GM12878 (cell line): ENCODE data around the gene FBXO15. TPM values are rescaled to one million over a fixed set of nuclear protein-coding genes. Genes with fewer than 3 reads are reported as not detected.

Source experiments
- ATAC-seq: fragments of 200-7000 bp; cut with Tn5 transposase; 3 replicates; pipeline ENCODE4 v1.9.1; 2020; ENCODE audit warnings: mild to moderate bottlenecking, moderate library complexity
- BruUV-seq: library from RNA; stranded (reverse); fragments of 400-500 nt; replicated peaks from 2 replicates; lab custom pipeline; 2021; lab: Mats Ljungman, UMichigan
- CTCF ChIA-PET: fragments of 300-600 bp; sonication (Branson Sonifier 250); formaldehyde crosslinking; extraction: SDS; loops from one replicate; lab custom pipeline; 2021; ENCODE audit warnings: inconsistent platforms; lab: Yijun Ruan, JAX
- POLR2A ChIA-PET: fragments of 350-600 bp; formaldehyde crosslinking; extraction: SDS; loops from one replicate; lab custom pipeline; 2021; ENCODE audit warnings: inconsistent platforms; lab: Charles Lee
- RAD21 ChIA-PET: fragments of 300-600 bp; sonication (Branson Sonifier 250); formaldehyde crosslinking; loops from one replicate; lab custom pipeline; 2023; ENCODE audit warnings: antibody characterized with exemption; ENCODE audit not compliant: unreplicated experiment; lab: Charles Lee
- SMC1A ChIA-PET: fragments of 300-600 bp; sonication (Branson Sonifier 250); formaldehyde crosslinking; loops from one replicate; lab custom pipeline; 2023; ENCODE audit not compliant: unreplicated experiment, uncharacterized antibody; lab: Charles Lee
- DNase-seq: peaks from one replicate; pipeline ENCODE4 v3.0.0-alpha.2; 2011; ENCODE audit warnings: low read depth, low spot score
- FAIRE-seq: peaks from 3 replicates; lab custom pipeline; 2011; peaks lifted over from hg19 to GRCh38; lab: Jason Lieb, UNC
- H2AFZ ChIP-seq: 2 replicates; pipeline ENCODE4 v1.6.0; 2011; ENCODE audit warnings: low read depth, low read length, control low read depth; ENCODE audit not compliant: control insufficient read depth
- H3K27ac ChIP-seq: 2 replicates; pipeline ENCODE4 v1.5.1; 2011; ENCODE audit warnings: control low read depth; ENCODE audit not compliant: control insufficient read depth, insufficient read depth
- H3K27me3 ChIP-seq, 2 experiments: replicated peaks in 1 of 2; 2 replicates each; pipeline versions ENCODE4 v1.6.0 to v1.6.1; 2011; ENCODE audit warnings: low read length in 1 of 2; ENCODE audit not compliant: control insufficient read depth in 2 of 2, insufficient read depth in 2 of 2
- H3K36me3 ChIP-seq, 2 experiments: 2 replicates each; pipeline ENCODE4 v1.5.1; 2011; ENCODE audit warnings: low read length in 1 of 2; ENCODE audit not compliant: control insufficient read depth in 2 of 2, insufficient read depth in 2 of 2
- H3K4me1 ChIP-seq: 2 replicates; pipeline ENCODE4 v1.6.1; 2011; ENCODE audit warnings: mild to moderate bottlenecking, low read length, moderate library complexity, mixed read lengths; ENCODE audit not compliant: control insufficient read depth, insufficient read depth
- H3K4me2 ChIP-seq: 2 replicates; pipeline ENCODE4 v1.6.0; 2011; ENCODE audit warnings: control low read depth; ENCODE audit not compliant: control insufficient read depth, insufficient read depth
- H3K4me3 ChIP-seq: fragments of 200-600 bp; sonication (generic); 2 replicates; pipeline ENCODE4 v1.5.1; 2016
- H3K79me2 ChIP-seq: 2 replicates; pipeline ENCODE4 v1.6.0; 2011; ENCODE audit warnings: low read length; ENCODE audit not compliant: control insufficient read depth, insufficient read depth
- H3K9ac ChIP-seq: 2 replicates; pipeline ENCODE4 v1.8.0; 2011; ENCODE audit warnings: low read length, control low read depth, mixed read lengths; ENCODE audit not compliant: control insufficient read depth, insufficient read depth
- H3K9me3 ChIP-seq: replicated peaks from 3 replicates; pipeline ENCODE4 v1.5.1; 2011; ENCODE audit warnings: mild to moderate bottlenecking, low read length; ENCODE audit not compliant: control insufficient read depth, insufficient read depth
- H4K20me1 ChIP-seq: 2 replicates; pipeline ENCODE4 v1.6.0; 2011; ENCODE audit not compliant: control insufficient read depth, insufficient read depth
- CHD1 ChIP-seq: IDR thresholded peaks from 2 replicates; pipeline ENCODE4 v1.6.1; 2012; ENCODE audit warnings: low read depth, low read length, improper control_type of control experiment
- HDGF ChIP-seq: fragments of 450-650 bp; IDR thresholded peaks from 2 replicates; pipeline ENCODE4 v1.6.1; 2016; ENCODE audit warnings: antibody characterized with exemption
- KLF5 ChIP-seq: fragments of 450-650 bp; IDR thresholded peaks from 2 replicates; pipeline ENCODE4 v1.6.1; 2014; ENCODE audit warnings: mild to moderate bottlenecking; ENCODE audit not compliant: partially characterized antibody
- MTA3 ChIP-seq: IDR thresholded peaks from 2 replicates; pipeline ENCODE4 v1.6.1; 2012; ENCODE audit warnings: low read length, inconsistent platforms, borderline replicate concordance
- RELA ChIP-seq: fragments of 450-650 bp; IDR thresholded peaks from 2 replicates; pipeline ENCODE4 v1.8.0; 2014; ENCODE audit warnings: borderline replicate concordance; ENCODE audit not compliant: partially characterized antibody
- SIN3A ChIP-seq: IDR thresholded peaks from 2 replicates; pipeline ENCODE4 v1.6.1; 2012; ENCODE audit warnings: low read depth, low read length, improper control_type of control experiment
- SUZ12 ChIP-seq: fragments of 200-600 bp; sonication (generic); IDR thresholded peaks from one replicate; pipeline ENCODE4 v1.6.1; 2018; ENCODE audit warnings: antibody characterized with exemption, mild to moderate bottlenecking; ENCODE audit not compliant: unreplicated experiment
- ZBTB4 ChIP-seq: fragments of 450-650 bp; formaldehyde crosslinking; IDR thresholded peaks from 2 replicates; pipeline ENCODE4 v1.4.0; 2022; ENCODE audit warnings: mild to moderate bottlenecking, moderate library complexity
- WGBS: methylation state at CpG from one replicate; pipeline ENCODE4 v1.1.6; 2016; ENCODE audit warnings: low lambda C conversion rate; ENCODE audit not compliant: insufficient replicate concordance, insufficient coverage; ENCODE audit errors: missing lambda C conversion rate; 5-methylcytosine and 5-hydroxymethylcytosine counted together
- in situ Hi-C: fragments of 300-500 bp; cut with MboI; formaldehyde crosslinking; loops from 9 replicates; pipeline ENCODE4 v1.14.3; 2018; ENCODE audit warnings: mixed read lengths
- intact Hi-C: fragments of 100-400 bp; cut with micrococcal nuclease; formaldehyde crosslinking; loops from one replicate; pipeline ENCODE4 v1.14.2; 2022; ENCODE audit not compliant: unreplicated experiment
- polyA plus RNA-seq, 11 experiments: library from polyadenylated mRNA; depleted of rRNA in 4 of 11; unstranded in 6 of 11; stranded (reverse) in 5 of 11; fragments of >200 nt; fragmentation: Nextera tagmentation in 4 of 11; fragmentation: Illumina TruSeq in 1 of 11; extraction: Ambion mirVana in 4 of 11; extraction: Trizol in 1 of 11; gene quantifications; 1 replicate in 1 of 11; 2 replicates in 10 of 11; pipeline versions ENCODE4 v1.2.1 to v1.2.3, GENCODE V29; 2011 to 2016; ENCODE audit warnings: inconsistent platforms in 2 of 11, missing spikeins in 2 of 11, low read depth in 1 of 11
- total RNA-seq, 4 experiments: library from RNA; depleted of rRNA in 3 of 4; stranded (reverse); fragments of >200 nt in 3 of 4; fragmentation: Illumina TruSeq in 1 of 4; extraction: Trizol in 1 of 4; gene quantifications; 2 replicates each; pipeline versions ENCODE4 v1.2.1 to v1.2.3, GENCODE V29; 2013 to 2021

The FBXO15 gene
- total and polyA plus RNA-seq, 10 of the 15 experiments (the other 5 are each of a cell fraction or from before 2014, with no cell fraction given): 0.06 to 0.90 (median 0.22) TPM; not detected in 3

DNA sequence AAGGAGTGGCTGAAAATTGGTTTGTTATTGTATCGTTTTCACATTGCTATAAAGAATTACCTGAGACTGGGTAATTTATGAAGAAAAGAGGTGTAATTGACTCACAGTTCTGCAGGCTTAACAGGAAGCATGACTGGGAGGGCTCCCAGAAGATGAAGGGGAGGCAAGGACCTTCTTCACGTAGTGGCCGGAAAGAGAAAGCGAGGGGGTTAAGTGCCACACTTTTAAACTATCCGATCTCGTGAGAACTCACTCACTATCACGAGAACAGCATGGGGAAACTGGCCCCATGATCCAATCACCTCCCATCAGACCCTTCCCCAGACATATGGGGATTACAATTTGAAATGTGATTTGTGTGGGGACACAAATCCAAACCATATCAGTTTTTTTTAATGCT lies 81.6 kb downstream of the FBXO15 start (continued):
- no peak for TF ChIP-seq SIN3A
- TF ChIP-seq MTA3: no peak
- no peak for TF ChIP-seq CHD1
- no peak for TF ChIP-seq KLF5
- no peak for TF ChIP-seq SUZ12
- no peak for TF ChIP-seq RELA
- TF ChIP-seq, all 136 proteins: peak for 0

DNA sequence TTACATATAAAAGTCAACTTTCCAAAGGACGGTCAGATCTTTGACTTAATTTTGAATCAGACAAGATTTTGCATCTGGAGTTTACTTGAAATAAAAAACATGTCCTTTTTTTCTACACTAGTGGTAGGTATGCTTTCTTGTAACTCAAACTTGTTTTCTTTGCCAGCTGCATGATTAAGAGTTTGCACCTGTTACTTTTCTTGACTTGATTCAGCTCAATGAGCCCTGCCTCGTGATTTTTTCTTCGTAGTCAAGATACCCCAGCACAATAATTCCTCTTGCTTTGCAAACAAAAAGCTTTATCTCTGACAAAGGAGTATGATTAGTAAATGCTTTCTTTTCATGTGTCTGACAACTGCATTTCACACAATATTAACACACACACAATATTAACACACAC lies 82.3 kb downstream of the FBXO15 start:
- BruUV-seq: no TSS peak
- no peak overlapping the region for H3K4me3 ChIP-seq
- H3K4me1 ChIP-seq: peaks cover 11% of the 10 kb centered on the region
- no peak for DNase-seq
- no peak overlapping the region for H3K9ac ChIP-seq
- SMC1A ChIA-PET: no interaction called here
- intact Hi-C loops: no loop called here
- RAD21 ChIA-PET: no interaction called here
- in situ Hi-C loops: no loop called here
- FAIRE-seq: no peak
- no peaks in the 10 kb centered on the region for H4K20me1 ChIP-seq
- no peak for ATAC-seq
- CTCF ChIA-PET: no interaction called here
- no peaks in the 10 kb centered on the region for H3K79me2 ChIP-seq
- 23% methylated on average over 3 of the region's 3 CpGs for WGBS
- H3K4me2 ChIP-seq: no peak overlapping the region
- H3K27ac ChIP-seq: no peak overlapping the region
- no peak overlapping the region for H2AFZ ChIP-seq
- no peaks in the 10 kb centered on the region; a peak in 1 of 4 replicates for H3K27me3 ChIP-seq
- TF ChIP-seq HDGF (no peak), ZBTB4 (no peak)
- POLR2A ChIA-PET: no interaction called here
- no peaks in the 10 kb centered on the region for H3K9me3 ChIP-seq
- no peaks in the 10 kb centered on the region for H3K36me3 ChIP-seq
